H1 (cell line): Measurements from ENCODE around the gene ADGRL3. TPM values are rescaled to one million over a fixed set of nuclear protein-coding genes. Genes with fewer than 3 reads are reported as not detected.

Source experiments
- CTCF ChIA-PET: fragments of 300-600 bp; sonication (Branson Sonifier 250); formaldehyde crosslinking; loops from one replicate; lab custom pipeline; 2021; ENCODE audit not compliant: partially characterized antibody; lab: Charles Lee
- POLR2A ChIA-PET: fragments of 300-600 bp; sonication (Branson Sonifier 250); formaldehyde crosslinking; loops from one replicate; lab custom pipeline; 2021; ENCODE audit warnings: inconsistent platforms; ENCODE audit not compliant: partially characterized antibody; lab: Charles Lee
- DNase-seq, 2 experiments: peaks; one replicate each; pipeline versions ENCODE4 v3.0.0 to v3.0.0-alpha.2; 2010 to 2022; ENCODE audit warnings: low spot score in 2 of 2, low read depth in 1 of 2, mixed read lengths in 1 of 2
- FAIRE-seq: peaks from 2 replicates; lab custom pipeline; 2011; peaks lifted over from hg19 to GRCh38; lab: Jason Lieb, UNC
- H2AFZ ChIP-seq: 2 replicates; pipeline ENCODE4 v1.8.1; 2012; ENCODE audit warnings: low read length, inconsistent platforms
- H2AK5ac ChIP-seq: 2 replicates; pipeline ENCODE4 v1.6.1; 2013; ENCODE audit warnings: low read depth, low read length
- H2BK120ac ChIP-seq: replicated peaks from 2 replicates; pipeline ENCODE3; 2013; ENCODE audit warnings: low read depth, low read length, inconsistent platforms
- H2BK12ac ChIP-seq: 2 replicates; pipeline ENCODE4 v1.6.1; 2013; ENCODE audit warnings: low read depth, low read length
- H2BK15ac ChIP-seq: 2 replicates; pipeline ENCODE4 v1.6.1; 2013; ENCODE audit warnings: low read length
- H2BK20ac ChIP-seq: 2 replicates; pipeline ENCODE4 v1.6.1; 2013; ENCODE audit warnings: low read length
- H2BK5ac ChIP-seq: 2 replicates; pipeline ENCODE4 v1.6.1; 2013; ENCODE audit warnings: low read depth, low read length
- H3K14ac ChIP-seq: 2 replicates; pipeline ENCODE4 v1.6.1; 2013; ENCODE audit warnings: inconsistent platforms; ENCODE audit not compliant: insufficient read length
- H3K18ac ChIP-seq: 2 replicates; pipeline ENCODE4 v1.6.1; 2013; ENCODE audit warnings: low read length; ENCODE audit errors: extremely low read depth
- H3K23ac ChIP-seq: 2 replicates; pipeline ENCODE4 v1.6.1; 2013; ENCODE audit warnings: inconsistent platforms; ENCODE audit not compliant: insufficient read length
- H3K23me2 ChIP-seq: 2 replicates; pipeline ENCODE4 v1.6.1; 2013; ENCODE audit warnings: low read depth, low read length
- H3K27ac ChIP-seq: 2 replicates; pipeline ENCODE4 v1.6.1; 2011; ENCODE audit warnings: low read depth, low read length, inconsistent platforms
- H3K27me3 ChIP-seq, 4 experiments: replicated peaks in 1 of 4; 1 replicate in 1 of 4; 2 replicates in 3 of 4; pipeline versions ENCODE4 v1.6.1 to v1.8.1; 2011 to 2013; ENCODE audit warnings: low read length in 3 of 4, mild to moderate bottlenecking in 3 of 4, inconsistent platforms in 2 of 4, mixed read lengths in 2 of 4, moderate library complexity in 1 of 4; ENCODE audit not compliant: control insufficient read depth in 3 of 4, insufficient read depth in 3 of 4; ENCODE audit errors: extremely low read depth in 1 of 4
- H3K36me3 ChIP-seq, 4 experiments: 2 replicates each; pipeline versions ENCODE4 v1.6.1 to v1.8.1; 2011 to 2013; ENCODE audit warnings: mild to moderate bottlenecking in 4 of 4, low read length in 3 of 4, moderate library complexity in 2 of 4, control low read depth in 1 of 4, inconsistent platforms in 1 of 4; ENCODE audit not compliant: insufficient read depth in 4 of 4, control insufficient read depth in 2 of 4
- H3K4ac ChIP-seq: replicated peaks from 2 replicates; pipeline ENCODE3; 2013; ENCODE audit warnings: low read length, low read depth, mixed read lengths, inconsistent platforms; ENCODE audit not compliant: insufficient read length
- H3K4me1 ChIP-seq, 4 experiments: replicated peaks in 1 of 4; 1 replicate in 1 of 4; 2 replicates in 3 of 4; pipeline versions ENCODE4 v1.6.1 to v1.8.1; 2011 to 2013; ENCODE audit warnings: low read length in 3 of 4, inconsistent platforms in 2 of 4, mixed read lengths in 1 of 4; ENCODE audit not compliant: insufficient read depth in 4 of 4, control insufficient read depth in 3 of 4
- H3K4me2 ChIP-seq, 2 experiments: 2 replicates each; pipeline versions ENCODE4 v1.6.1 to v1.8.1; 2011 to 2013; ENCODE audit warnings: low read depth in 2 of 2, low read length in 2 of 2, control low read depth in 1 of 2, inconsistent platforms in 1 of 2, mild to moderate bottlenecking in 1 of 2; ENCODE audit not compliant: insufficient read depth in 1 of 2
- H3K4me3 ChIP-seq, 4 experiments: fragments of 200-600, 300-600 bp in 1 of 4; sonication (generic), shearing (Covaris generic), sonication (Bioruptor Twin) in 1 of 4; 2 replicates each; pipeline versions ENCODE4 v1.5.1 to v1.8.1; 2011 to 2016; ENCODE audit warnings: low read length in 4 of 4, low read depth in 3 of 4, control low read depth in 2 of 4, inconsistent platforms in 2 of 4, mild to moderate bottlenecking in 2 of 4, mixed read lengths in 1 of 4, moderate library complexity in 1 of 4; ENCODE audit not compliant: insufficient read depth in 2 of 4; ENCODE audit errors: extremely low read depth in 1 of 4
- H3K56ac ChIP-seq: replicated peaks from 2 replicates; pipeline ENCODE3; 2013; ENCODE audit warnings: low read depth, mild to moderate bottlenecking, mixed read lengths, low read length, inconsistent platforms; ENCODE audit not compliant: insufficient read length
- H3K79me1 ChIP-seq: 2 replicates; pipeline ENCODE4 v1.6.1; 2013; ENCODE audit warnings: low read depth, low read length, control low read depth
- H3K79me2 ChIP-seq, 2 experiments: 2 replicates each; pipeline versions ENCODE4 v1.6.1 to v1.8.1; 2012 to 2013; ENCODE audit warnings: low read length in 2 of 2, mild to moderate bottlenecking in 2 of 2, inconsistent platforms in 1 of 2; ENCODE audit not compliant: insufficient read depth in 2 of 2, control insufficient read depth in 1 of 2
- H3K9ac ChIP-seq, 4 experiments: replicated peaks in 1 of 4; 1 replicate in 1 of 4; 2 replicates in 3 of 4; pipeline versions ENCODE4 v1.6.1 to v1.8.1; 2011 to 2013; ENCODE audit warnings: low read depth in 3 of 4, low read length in 3 of 4, control low read depth in 2 of 4, mild to moderate bottlenecking in 2 of 4, moderate library complexity in 2 of 4, inconsistent platforms in 1 of 4; ENCODE audit errors: extremely low read depth in 1 of 4
- H3K9me3 ChIP-seq, 2 experiments: 2 replicates each; pipeline versions ENCODE4 v1.6.1 to v1.8.1; 2012 to 2013; ENCODE audit warnings: mild to moderate bottlenecking in 2 of 2, moderate library complexity in 2 of 2, control low read depth in 1 of 2, inconsistent platforms in 1 of 2, low read depth in 1 of 2, low read length in 1 of 2, mixed read lengths in 1 of 2; ENCODE audit not compliant: insufficient read depth in 2 of 2
- H4K20me1 ChIP-seq, 2 experiments: replicated peaks in 1 of 2; 2 replicates each; pipeline versions ENCODE3 to v1.8.1; 2011 to 2013; ENCODE audit warnings: inconsistent platforms in 2 of 2, low read length in 2 of 2, mild to moderate bottlenecking in 1 of 2; ENCODE audit not compliant: insufficient read depth in 2 of 2, control insufficient read depth in 1 of 2
- H4K5ac ChIP-seq: 2 replicates; pipeline ENCODE4 v1.6.1; 2013; ENCODE audit warnings: low read length, low read depth, mixed read lengths, inconsistent platforms; ENCODE audit not compliant: insufficient read length
- H4K8ac ChIP-seq: 2 replicates; pipeline ENCODE4 v1.8.0; 2013; ENCODE audit warnings: mild to moderate bottlenecking, moderate library complexity, low read length, inconsistent platforms; ENCODE audit not compliant: insufficient read depth; ENCODE audit errors: extremely low read depth
- H4K91ac ChIP-seq: replicated peaks from 2 replicates; pipeline ENCODE3; 2013; ENCODE audit warnings: low read length, mixed read lengths, inconsistent platforms; ENCODE audit not compliant: insufficient read length
- ATF2 ChIP-seq: IDR thresholded peaks from 2 replicates; pipeline ENCODE4 v1.6.1; 2012; ENCODE audit warnings: low read length, inconsistent platforms
- KDM5A ChIP-seq: fragments of 200-600 bp; IDR thresholded peaks from 2 replicates; pipeline ENCODE4 v1.7.1; 2012; ENCODE audit warnings: mild to moderate bottlenecking, low read length, inconsistent platforms, mixed read lengths
- POLR2A ChIP-seq, 2 experiments: IDR thresholded peaks; 1 replicate in 1 of 2; 2 replicates in 1 of 2; pipeline ENCODE4 v1.6.1; 2011; ENCODE audit warnings: low read depth in 2 of 2, low read length in 2 of 2, mild to moderate bottlenecking in 2 of 2; ENCODE audit errors: control extremely low read depth in 1 of 2
- POLR2AphosphoS5 ChIP-seq: IDR thresholded peaks from 2 replicates; pipeline ENCODE4 v1.6.1; 2011; ENCODE audit warnings: low read depth, low read length
- WGBS, 2 experiments: shearing (Covaris generic) in 1 of 2; methylation state at CpG; one replicate each; pipeline versions ENCODE4 v1.1.6 to v1.1.7; 2013 to 2015; ENCODE audit warnings: low lambda C conversion rate in 2 of 2, mixed read lengths in 2 of 2, inconsistent platforms in 1 of 2, low coverage in 1 of 2, missing lambda C conversion rate in 1 of 2; ENCODE audit not compliant: insufficient replicate concordance in 2 of 2, insufficient coverage in 1 of 2, insufficient read length in 1 of 2; ENCODE audit errors: extremely low coverage in 1 of 2, missing lambda C conversion rate in 1 of 2; 5-methylcytosine and 5-hydroxymethylcytosine counted together
- polyA plus RNA-seq, 7 experiments: library from polyadenylated mRNA; depleted of rRNA in 3 of 7; stranded (reverse) in 5 of 7; unstranded in 2 of 7; fragments of >200 nt in 5 of 7; fragments of 200-250 nt in 2 of 7; gene quantifications; 1 replicate in 5 of 7; 2 replicates in 1 of 7; 4 replicates in 1 of 7; pipeline versions ENCODE4 v1.2.1 to v1.2.3, GENCODE V29; 2011 to 2013; ENCODE audit warnings: missing spikeins in 2 of 7, mixed read lengths in 2 of 7
- total RNA-seq: library from RNA; stranded (reverse); fragmentation: NEBNext Ultra II Directional; extraction: Animal tissue kit (Norgen Biotek cat#: 25700); gene quantifications from 2 replicates; pipeline ENCODE4 v1.2.1, GENCODE V29; 2021

Gene ADGRL3
- total and polyA plus RNA-seq, 2 of the 8 experiments (the other 6 are each of a cell fraction or from before 2014, with no cell fraction given) = 6.6 to 13.0 TPM

GRCh38 chr4:61760820-61761219 is 560.7 kb downstream of the ADGRL3 start:
- no peak overlapping the region for H4K91ac ChIP-seq
- peak overlapping the region in 1 of 4 experiments; percentile 55; a peak in 2 of 8 replicates for H3K4me3 ChIP-seq
- no peak overlapping the region for H3K4ac ChIP-seq
- no peak overlapping the region for H4K8ac ChIP-seq
- no peak overlapping the region for H3K18ac ChIP-seq
- H2BK15ac ChIP-seq = no peak overlapping the region
- no peaks in the 10 kb centered on the region for H3K27me3 ChIP-seq
- no peaks in the 10 kb centered on the region for H3K79me1 ChIP-seq
- no peak overlapping the region for H2BK20ac ChIP-seq
- H2BK120ac ChIP-seq = no peak overlapping the region
- no peak overlapping the region for H3K56ac ChIP-seq
- H3K79me2 ChIP-seq = peaks cover 0 to 21% of the 10 kb centered on the region in 2 experiments; a peak in 2 of 4 replicates
- no peak overlapping the region for H2AK5ac ChIP-seq
- DNase-seq (no peak), FAIRE-seq (no peak)
- no peak overlapping the region for H2BK5ac ChIP-seq
- no peak overlapping the region for H3K14ac ChIP-seq
- H4K20me1 ChIP-seq = no peaks in the 10 kb centered on the region
- peaks cover 73 to 75% of the 10 kb centered on the region in 2 experiments for H3K9me3 ChIP-seq
- WGBS, 2 experiments = 90% methylated on average over 2 of the region's 2 CpGs; no CpG with 5 or more reads in 1 of the 2 experiments
- no peak overlapping the region for H3K9ac ChIP-seq
- ChIA-PET POLR2A (interaction anchor here (0.9 to 5.0 kb wide), 9 partner anchors 11 to 304 kb away, joined by 3 to 37 read pairs (median 4); no protein-coding TSS in a partner anchor), CTCF (interaction anchor here (1.2 kb wide), 1 partner anchor 103 kb away, joined by 3 read pairs; no protein-coding TSS in a partner anchor)
- H3K23ac ChIP-seq = no peak overlapping the region
- no peaks in the 10 kb centered on the region for H3K4me1 ChIP-seq
- no peaks in the 10 kb centered on the region for H3K23me2 ChIP-seq
- H2BK12ac ChIP-seq = no peak overlapping the region
- H4K5ac ChIP-seq = no peak overlapping the region
- H2AFZ ChIP-seq = no peak overlapping the region
- no peak overlapping the region for H3K27ac ChIP-seq
- H3K36me3 ChIP-seq = peaks cover 29 to 66% (median 50%) of the 10 kb centered on the region in 4 experiments
- H3K4me2 ChIP-seq = no peak overlapping the region
- TF ChIP-seq POLR2A (IDR thresholded peaks at IDR 0.05; ENCODE audit: control extremely low read depth in 1 of 2, low read depth in 2 of 2, low read length in 2 of 2) = peak; percentile 28 to 46; a peak in 1 of 3 replicates
- TF ChIP-seq ATF2 = 0 out of 2 replicates have a peak, but pooled peaks have one; percentile 12
- TF ChIP-seq KDM5A = no peak
- TF ChIP-seq POLR2AphosphoS5 = peak; percentile 80
